GM06990 (cell line): ENCODE data around the gene SIPA1L3.

Experiments used
- DNase-seq: peaks from one replicate; pipeline ENCODE4 v3.0.0-alpha.2; 2011; ENCODE audit not compliant: insufficient read length; ENCODE audit errors: extremely low read depth
- H3K27me3 ChIP-seq: replicated peaks from 2 replicates; pipeline ENCODE4 v1.6.0; 2011; ENCODE audit warnings: low read length; ENCODE audit not compliant: control insufficient read depth, insufficient read depth
- H3K36me3 ChIP-seq: 2 replicates; pipeline ENCODE4 v1.5.1; 2011; ENCODE audit warnings: low read length; ENCODE audit not compliant: control insufficient read depth, insufficient read depth
- H3K4me3 ChIP-seq: replicated peaks from 2 replicates; pipeline ENCODE4 v1.5.1; 2011; ENCODE audit warnings: low read depth, mild to moderate bottlenecking, control low read depth, low read length
- TF ChIP-seq, protein P1 (sequence below): IDR thresholded peaks from 2 replicates; pipeline ENCODE4 v1.5.1; 2011; ENCODE audit warnings: low read length, control low read depth, mild to moderate bottlenecking, inconsistent platforms; ENCODE audit not compliant: insufficient read depth, poor library complexity, severe bottlenecking

Gene SIPA1L3

DNA sequence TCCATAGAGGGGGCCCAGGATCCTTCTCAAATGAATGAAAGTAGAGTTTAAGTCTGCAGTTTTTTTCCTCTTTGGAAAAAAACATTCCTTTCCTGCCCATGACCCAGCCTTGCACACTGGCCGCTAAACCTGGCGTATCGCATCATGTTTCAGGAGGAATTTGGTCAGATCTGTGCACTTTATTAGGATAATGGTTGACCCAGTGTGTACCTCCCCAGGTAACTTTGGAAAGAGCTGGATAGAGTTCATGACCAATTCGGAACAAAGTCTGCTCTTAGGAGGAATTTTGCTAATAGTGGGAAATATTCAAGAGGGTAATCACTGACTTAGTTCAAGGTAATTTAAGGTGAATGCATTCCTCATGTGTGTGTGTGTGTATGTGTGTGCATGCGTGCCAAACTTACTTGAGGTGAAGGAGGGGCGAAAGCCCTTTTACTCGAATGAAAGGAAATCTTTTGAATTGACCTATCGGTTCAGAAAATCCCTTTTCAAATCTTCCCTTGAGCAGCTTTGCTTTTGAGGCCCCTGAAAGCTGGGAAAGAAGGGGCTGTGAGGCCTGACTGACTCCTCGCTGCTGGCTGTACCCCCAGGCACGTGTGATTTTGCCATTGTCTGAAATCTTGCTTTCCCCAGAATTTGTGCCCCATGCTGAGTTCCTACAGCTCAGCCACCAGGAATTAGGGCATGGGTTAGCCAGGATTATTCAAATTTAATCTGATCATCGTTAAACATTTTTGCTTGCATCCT, 46.3 kb downstream of the SIPA1L3 start:
- no peaks in the 10 kb centered on the region for H3K27me3 ChIP-seq
- no peaks in the 10 kb centered on the region for H3K36me3 ChIP-seq
- H3K4me3 ChIP-seq = no peak overlapping the region
- TF ChIP-seq, protein P1, sequence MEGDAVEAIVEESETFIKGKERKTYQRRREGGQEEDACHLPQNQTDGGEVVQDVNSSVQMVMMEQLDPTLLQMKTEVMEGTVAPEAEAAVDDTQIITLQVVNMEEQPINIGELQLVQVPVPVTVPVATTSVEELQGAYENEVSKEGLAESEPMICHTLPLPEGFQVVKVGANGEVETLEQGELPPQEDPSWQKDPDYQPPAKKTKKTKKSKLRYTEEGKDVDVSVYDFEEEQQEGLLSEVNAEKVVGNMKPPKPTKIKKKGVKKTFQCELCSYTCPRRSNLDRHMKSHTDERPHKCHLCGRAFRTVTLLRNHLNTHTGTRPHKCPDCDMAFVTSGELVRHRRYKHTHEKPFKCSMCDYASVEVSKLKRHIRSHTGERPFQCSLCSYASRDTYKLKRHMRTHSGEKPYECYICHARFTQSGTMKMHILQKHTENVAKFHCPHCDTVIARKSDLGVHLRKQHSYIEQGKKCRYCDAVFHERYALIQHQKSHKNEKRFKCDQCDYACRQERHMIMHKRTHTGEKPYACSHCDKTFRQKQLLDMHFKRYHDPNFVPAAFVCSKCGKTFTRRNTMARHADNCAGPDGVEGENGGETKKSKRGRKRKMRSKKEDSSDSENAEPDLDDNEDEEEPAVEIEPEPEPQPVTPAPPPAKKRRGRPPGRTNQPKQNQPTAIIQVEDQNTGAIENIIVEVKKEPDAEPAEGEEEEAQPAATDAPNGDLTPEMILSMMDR = no peak
- no peak for DNase-seq

DNA sequence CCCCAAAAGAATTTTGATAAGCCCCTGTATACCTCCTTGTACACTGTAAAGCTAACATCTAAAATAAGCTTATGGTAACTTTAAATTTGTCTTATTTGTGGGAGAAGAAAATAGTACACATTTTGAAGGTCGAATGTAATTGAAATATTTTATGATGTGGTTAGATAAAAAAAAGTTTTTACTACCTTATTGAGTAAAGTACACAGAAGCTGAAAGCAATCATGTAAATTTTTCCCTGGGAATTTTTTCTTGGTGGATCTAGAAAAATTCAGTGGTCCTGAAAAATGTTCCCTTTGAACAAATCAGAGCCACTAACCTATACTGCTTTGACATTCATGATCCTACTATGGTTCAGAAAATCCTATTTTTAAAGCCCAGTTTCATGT, 46.9 kb downstream of the SIPA1L3 start:
- H3K4me3 ChIP-seq = no peak overlapping the region
- H3K36me3 ChIP-seq = no peaks in the 10 kb centered on the region
- DNase-seq = no peak
- TF ChIP-seq, protein P1 = no peak
- H3K27me3 ChIP-seq = no peaks in the 10 kb centered on the region

DNA sequence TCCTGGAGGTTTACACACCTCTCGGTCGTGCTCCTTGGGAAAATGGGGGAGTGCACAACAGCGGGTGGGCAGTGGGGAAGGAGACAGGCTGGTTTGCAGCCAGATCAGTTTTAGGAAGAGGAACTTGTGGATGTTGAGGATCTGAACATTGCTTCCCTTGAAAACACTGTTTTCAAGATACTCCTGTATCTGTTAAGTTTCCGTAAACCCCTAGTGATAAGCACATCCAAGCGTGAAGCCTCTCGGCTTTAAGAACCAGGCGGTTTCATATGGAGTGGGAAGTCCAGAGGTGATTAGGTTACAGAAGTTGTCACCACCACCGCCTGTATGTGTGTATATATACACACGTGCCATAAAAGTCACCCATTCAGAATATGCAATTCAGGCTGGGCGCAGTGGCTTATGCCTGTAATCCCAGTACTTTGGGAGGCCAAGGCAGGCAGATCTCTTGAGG, 47.4 kb downstream of the SIPA1L3 start:
- no peak overlapping the region for H3K4me3 ChIP-seq
- no peaks in the 10 kb centered on the region for H3K27me3 ChIP-seq
- no peaks in the 10 kb centered on the region for H3K36me3 ChIP-seq
- TF ChIP-seq, protein P1 = no peak
- DNase-seq = no peak

DNA sequence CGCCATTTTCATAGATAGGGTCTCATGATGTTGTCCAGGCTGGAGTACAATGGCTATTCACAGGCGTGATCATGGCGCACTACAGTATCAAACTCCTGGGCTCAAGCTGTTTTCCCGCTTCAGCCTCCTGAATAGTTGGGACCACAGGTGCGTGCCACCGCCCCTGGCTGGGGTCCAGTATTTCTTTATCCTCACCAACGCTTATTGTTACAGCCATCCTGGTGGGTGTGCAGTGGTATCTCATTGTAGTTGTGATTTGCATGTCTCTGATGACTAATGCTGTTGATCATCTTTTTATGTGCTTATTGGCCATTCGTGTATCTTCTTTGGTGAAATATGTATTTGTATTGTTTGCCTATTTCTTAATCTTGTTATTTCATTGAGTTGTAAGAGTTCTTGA, 49.0 kb downstream of the SIPA1L3 start:
- DNase-seq = no peak
- TF ChIP-seq, protein P1 = no peak
- Histone ChIP-seq H3K36me3 (no peaks in the 10 kb centered on the region), H3K4me3 (no peak overlapping the region), H3K27me3 (no peaks in the 10 kb centered on the region)

DNA sequence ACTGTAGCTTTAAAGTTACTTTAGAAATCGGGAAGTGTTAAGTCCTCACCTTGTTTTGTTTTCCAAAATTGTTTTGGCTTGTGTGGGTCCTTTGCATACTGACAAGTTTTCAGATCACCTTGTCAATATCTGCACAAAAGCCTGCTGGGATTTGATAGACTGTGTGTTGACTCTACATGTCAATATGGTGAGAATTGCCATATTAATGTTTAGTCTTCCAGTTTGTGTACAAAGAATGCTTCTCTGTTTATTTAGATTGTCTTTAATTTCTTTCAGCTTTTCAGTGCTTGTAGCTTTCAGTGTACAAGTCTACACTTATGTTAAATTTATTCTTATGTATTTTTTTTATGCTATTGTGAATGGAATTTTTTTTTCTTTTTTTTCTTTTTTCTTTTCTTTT, 50.2 kb downstream of the SIPA1L3 start:
- no peaks in the 10 kb centered on the region for H3K36me3 ChIP-seq
- DNase-seq = no peak
- TF ChIP-seq, protein P1 = no peak
- H3K27me3 ChIP-seq = no peaks in the 10 kb centered on the region
- H3K4me3 ChIP-seq = no peak overlapping the region

DNA sequence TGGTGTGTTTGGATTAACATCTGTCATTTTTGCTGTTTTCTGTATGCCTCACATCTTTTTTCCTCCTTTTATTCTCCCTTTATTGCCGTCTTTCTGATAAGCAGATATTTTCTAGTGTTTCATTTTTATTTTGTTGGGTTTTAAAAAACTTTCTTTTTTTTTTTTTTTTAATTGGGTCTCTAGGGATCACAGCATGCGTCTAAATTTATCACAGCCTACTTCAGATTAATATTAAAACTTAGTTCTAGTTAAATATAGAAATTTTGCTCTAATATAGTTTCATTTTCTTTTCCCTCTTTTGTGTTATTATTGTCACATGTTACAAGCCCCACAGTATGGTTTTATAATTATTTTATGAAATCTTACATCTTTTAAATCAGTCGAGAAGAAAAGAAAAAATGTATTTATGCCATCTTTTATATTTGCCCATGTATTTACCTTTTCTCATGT, 52.7 kb downstream of the SIPA1L3 start:
- Histone ChIP-seq H3K27me3 (no peaks in the 10 kb centered on the region), H3K4me3 (peak overlapping the region; percentile 35), H3K36me3 (no peaks in the 10 kb centered on the region)
- DNase-seq = no peak
- TF ChIP-seq, protein P1 = no peak
